HepG2 (cell line): ENCODE data around the gene SLC16A1. TPM values are rescaled to one million over a fixed set of nuclear protein-coding genes. Genes with fewer than 3 reads are reported as not detected.
A peak's percentile ranks its signal among the peaks of the same experiment; 100 is the strongest.

Experiments
- ATM ChIP-seq: fragments of 450-650 bp; IDR thresholded peaks from 2 replicates; pipeline ENCODE4 v1.7.1; 2017; ENCODE audit warnings: mild to moderate bottlenecking, borderline replicate concordance
- GTF2F1 ChIP-seq: fragments of 150-350 bp; IDR thresholded peaks from 2 replicates; pipeline ENCODE4 v1.6.1; 2014; ENCODE audit warnings: low read length
- NCOA5 ChIP-seq: sonication (generic); formaldehyde crosslinking; IDR thresholded peaks from 2 replicates; pipeline ENCODE4 v1.4.0; 2020; ENCODE audit warnings: missing genetic modification reagents
- NFYB ChIP-seq: sonication (generic); formaldehyde crosslinking; IDR thresholded peaks from 2 replicates; pipeline ENCODE4 v1.4.0; 2020; ENCODE audit warnings: missing genetic modification reagents
- PHB2 ChIP-seq: fragments of 450-650 bp; IDR thresholded peaks from 2 replicates; pipeline ENCODE4 v1.6.1; 2018; ENCODE audit not compliant: partially characterized antibody
- PTBP1 ChIP-seq: fragments of 200-400 bp; formaldehyde crosslinking; IDR thresholded peaks from 2 replicates; pipeline ENCODE4 v1.6.1; 2018; ENCODE audit warnings: low read length, low read depth; ENCODE audit not compliant: poor library complexity, severe bottlenecking
- SMAD1 ChIP-seq: sonication (generic); formaldehyde crosslinking; IDR thresholded peaks from 2 replicates; pipeline ENCODE4 v1.4.0; 2020; ENCODE audit warnings: missing genetic modification reagents, low read depth, mild to moderate bottlenecking, borderline replicate concordance
- SMAD3 ChIP-seq: sonication (generic); formaldehyde crosslinking; IDR thresholded peaks from 2 replicates; pipeline ENCODE4 v1.4.0; 2020; ENCODE audit warnings: missing genetic modification reagents
- THAP8 ChIP-seq: sonication (generic); formaldehyde crosslinking; IDR thresholded peaks from 2 replicates; pipeline ENCODE4 v1.5.1; 2020; ENCODE audit warnings: missing genetic modification reagents, mild to moderate bottlenecking, borderline replicate concordance
- TSC22D2 ChIP-seq: sonication (generic); formaldehyde crosslinking; IDR thresholded peaks from 2 replicates; pipeline ENCODE4 v1.5.1; 2020; ENCODE audit warnings: missing genetic modification reagents, mild to moderate bottlenecking, borderline replicate concordance
- ZBTB26 ChIP-seq: IDR thresholded peaks from 2 replicates; pipeline ENCODE4 v1.6.1; 2016; ENCODE audit warnings: missing compliant biosample characterization, missing genetic modification reagents, borderline replicate concordance
- ZNF121 ChIP-seq: sonication (generic); formaldehyde crosslinking; IDR thresholded peaks from 2 replicates; pipeline ENCODE4 v1.5.0; 2020; ENCODE audit warnings: mild to moderate bottlenecking, missing genetic modification reagents
- ZNF207 ChIP-seq: fragments of 450-650 bp; IDR thresholded peaks from 2 replicates; pipeline ENCODE4 v1.6.1; 2016; ENCODE audit warnings: antibody characterized with exemption, borderline replicate concordance
- ZNF224 ChIP-seq: sonication (generic); formaldehyde crosslinking; IDR thresholded peaks from 2 replicates; pipeline ENCODE4 v1.5.0; 2020; ENCODE audit warnings: mild to moderate bottlenecking, missing genetic modification reagents
- ZNF44 ChIP-seq: sonication (generic); formaldehyde crosslinking; IDR thresholded peaks from 2 replicates; pipeline ENCODE4 v1.5.1; 2020; ENCODE audit warnings: mild to moderate bottlenecking, missing genetic modification reagents
- ZNF513 ChIP-seq: sonication (generic); formaldehyde crosslinking; conservative IDR thresholded peaks from 2 replicates; pipeline ENCODE4 v1.5.0; 2020; ENCODE audit warnings: missing genetic modification reagents
- ZNF614 ChIP-seq: IDR thresholded peaks from 2 replicates; pipeline ENCODE4 v1.6.1; 2018; ENCODE audit warnings: missing biosample characterization, missing genetic modification reagents, inconsistent platforms, borderline replicate concordance
- ZNF646 ChIP-seq: sonication (generic); formaldehyde crosslinking; IDR thresholded peaks from 2 replicates; pipeline ENCODE4 v1.9.0; 2021; ENCODE audit warnings: mild to moderate bottlenecking, missing genetic modification reagents
- ZNF724P ChIP-seq: sonication (generic); formaldehyde crosslinking; IDR thresholded peaks from 2 replicates; pipeline ENCODE4 v1.8.0; 2022; ENCODE audit warnings: missing genetic modification reagents, borderline replicate concordance
- polyA plus RNA-seq, 8 experiments: library from polyadenylated mRNA; depleted of rRNA in 3 of 8; stranded (reverse) in 7 of 8; unstranded in 1 of 8; fragments of >200 nt; fragmentation: Illumina TruSeq in 4 of 8; extraction: Trizol in 4 of 8; gene quantifications; 2 replicates each; pipeline versions ENCODE4 v1.2.1 to v1.2.3, GENCODE V29; 2011 to 2016; ENCODE audit warnings: low read depth in 4 of 8, missing spikeins in 1 of 8, mixed read lengths in 1 of 8; ENCODE audit not compliant: insufficient read depth in 1 of 8
- total RNA-seq, 5 experiments: library from RNA; depleted of rRNA; stranded (reverse); fragments of >200 nt; fragmentation: Illumina TruSeq; extraction: Trizol; gene quantifications; 2 replicates each; pipeline ENCODE4 v1.2.3, GENCODE V29; 2016; ENCODE audit warnings: low read depth in 1 of 5

Gene SLC16A1
- total and polyA plus RNA-seq, 2 of the 13 experiments (the other 11 are each of a cell fraction or from before 2014, with no cell fraction given): 106 to 142 TPM

GRCh38 chr1:112956544-112957132 lies 642 bp upstream of the SLC16A1 start (continued):
- TF ChIP-seq ZBTB26 (CRISPR knock-in tag) (no peak), THAP8 (CRISPR knock-in tag) (no peak), ZNF513 (CRISPR knock-in tag) (no peak), TSC22D2 (CRISPR knock-in tag) (no peak), ZNF646 (no peak), PTBP1 (no peak), ZNF121 (CRISPR knock-in tag) (no peak), NFYB (no peak), ZNF207 (no peak), ZNF724P (CRISPR knock-in tag) (no peak), ATM (no peak), SMAD3 (no peak), NCOA5 (CRISPR knock-in tag) (no peak), ZNF614 (CRISPR knock-in tag) (no peak), ZNF224 (CRISPR knock-in tag) (0 out of 2 replicates have a peak, but pooled peaks have one; percentile 80), PHB2 (no peak), GTF2F1 (no peak), ZNF44 (peak; percentile 40; the same call in 1 of the 2 replicates), SMAD1 (CRISPR knock-in tag) (no peak)
